Measurements from ENCODE around the gene EVI5L.
"Not testable (repeated sequence)": the region's sequence is repeated elsewhere in the genome, so short reads cannot be mapped to it uniquely, and the experiment has no call there.

Gene EVI5L

GRCh38 chr19:7874076-7874896 is 44.3 kb downstream of the EVI5L start, which contains the start of gene PRR36:
TSS of gene PRR36 (minus strand) at chr19:7874390. CDS start at chr19:7873689, 701 bp downstream.
- no peak for DNase-seq

- no peak for DNase-seq
Measured at GRCh38 chr19:7874897-7875273, 44.9 kb downstream of the EVI5L start.

GRCh38 chr19:7877249-7877836 is 47.3 kb downstream of the EVI5L start:
- no peak for DNase-seq

GRCh38 chr19:7879111-7879807 is 49.2 kb downstream of the EVI5L start:
- no peak for DNase-seq

- DNase-seq, result no peak
Measured at GRCh38 chr19:7879836-7880235, 49.8 kb downstream of the EVI5L start.

GRCh38 chr19:7881910-7882309 is 51.9 kb downstream of the EVI5L start:
- DNase-seq, result no peak

DNA sequence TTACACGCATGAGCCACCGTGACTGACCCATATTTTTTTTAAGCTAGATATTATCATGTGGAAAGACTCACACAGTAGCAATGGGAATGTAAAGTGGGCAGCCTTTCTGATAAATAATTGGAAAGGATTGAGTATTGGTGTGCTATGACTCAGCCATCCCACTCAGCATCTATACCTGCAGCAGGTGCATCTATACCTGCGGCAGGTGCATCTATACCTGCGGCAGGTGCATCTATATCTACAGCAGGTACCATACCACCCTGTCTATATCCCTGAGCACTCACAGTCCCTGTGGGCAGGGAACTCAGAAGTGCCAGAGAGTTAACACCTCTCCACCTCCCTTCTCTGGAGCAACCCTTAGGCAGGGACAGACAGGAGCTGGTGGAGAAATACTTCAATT is 53.1 kb downstream of the EVI5L start:
- no peak for DNase-seq

DNA sequence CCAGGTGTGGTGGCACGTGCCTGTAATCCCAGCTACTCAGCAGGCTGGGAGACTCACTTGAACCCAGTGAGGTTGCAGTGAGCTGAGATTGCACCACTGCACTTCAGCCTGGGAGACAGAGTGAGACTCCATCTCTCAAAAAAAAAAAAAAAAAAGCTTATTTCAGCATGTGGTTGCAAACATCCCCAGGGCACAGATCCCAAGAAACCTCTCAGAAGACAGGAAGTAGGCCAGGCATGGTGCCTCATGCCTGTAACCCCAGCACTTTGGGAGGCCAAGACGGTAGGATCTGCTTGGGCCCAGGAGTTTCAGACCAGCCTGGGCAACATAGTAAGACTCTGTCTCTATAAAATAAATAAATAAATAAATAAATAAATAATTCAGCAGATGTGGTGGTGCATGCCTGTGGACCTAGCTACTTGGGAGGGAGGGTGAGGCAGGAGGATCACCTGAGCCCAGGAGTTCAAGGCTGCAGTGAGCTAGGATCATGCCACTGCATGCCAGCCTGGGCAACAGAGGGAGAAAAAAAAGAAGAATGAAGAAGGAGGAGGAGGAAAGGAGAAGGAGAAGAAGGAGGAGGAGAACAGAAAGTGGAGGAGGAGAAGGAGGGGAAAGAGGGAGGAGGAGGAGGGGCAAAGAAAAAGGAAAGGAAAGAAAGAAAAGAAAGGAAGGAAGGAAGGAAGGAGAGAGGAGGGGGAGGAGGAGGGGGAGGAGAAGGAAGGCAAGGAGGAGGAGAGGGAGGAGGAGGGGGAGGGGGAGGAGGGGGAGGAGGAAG is 54.0 kb downstream of the EVI5L start:
- DNase-seq, result no peak

DNA sequence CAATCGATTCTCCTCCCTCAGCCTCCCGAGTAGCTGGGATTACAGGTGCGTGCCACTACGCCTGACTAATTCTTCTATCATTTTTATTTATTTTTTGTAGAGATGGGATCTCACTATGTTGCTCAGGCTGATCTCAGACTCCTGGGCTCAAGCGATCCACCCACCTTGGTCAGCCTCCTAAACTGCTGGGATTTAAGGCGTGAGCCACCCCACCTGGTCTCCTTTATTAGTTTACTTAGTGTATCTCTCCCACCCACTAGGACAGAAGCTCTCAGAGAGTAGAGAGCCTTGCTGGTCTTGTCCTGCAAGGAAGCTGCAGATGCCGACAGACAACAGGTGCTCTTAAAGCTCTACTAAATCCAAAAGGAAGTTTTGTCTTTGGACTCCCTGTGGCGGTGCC is 55.8 kb downstream of the EVI5L start:
- no peak for DNase-seq

DNA sequence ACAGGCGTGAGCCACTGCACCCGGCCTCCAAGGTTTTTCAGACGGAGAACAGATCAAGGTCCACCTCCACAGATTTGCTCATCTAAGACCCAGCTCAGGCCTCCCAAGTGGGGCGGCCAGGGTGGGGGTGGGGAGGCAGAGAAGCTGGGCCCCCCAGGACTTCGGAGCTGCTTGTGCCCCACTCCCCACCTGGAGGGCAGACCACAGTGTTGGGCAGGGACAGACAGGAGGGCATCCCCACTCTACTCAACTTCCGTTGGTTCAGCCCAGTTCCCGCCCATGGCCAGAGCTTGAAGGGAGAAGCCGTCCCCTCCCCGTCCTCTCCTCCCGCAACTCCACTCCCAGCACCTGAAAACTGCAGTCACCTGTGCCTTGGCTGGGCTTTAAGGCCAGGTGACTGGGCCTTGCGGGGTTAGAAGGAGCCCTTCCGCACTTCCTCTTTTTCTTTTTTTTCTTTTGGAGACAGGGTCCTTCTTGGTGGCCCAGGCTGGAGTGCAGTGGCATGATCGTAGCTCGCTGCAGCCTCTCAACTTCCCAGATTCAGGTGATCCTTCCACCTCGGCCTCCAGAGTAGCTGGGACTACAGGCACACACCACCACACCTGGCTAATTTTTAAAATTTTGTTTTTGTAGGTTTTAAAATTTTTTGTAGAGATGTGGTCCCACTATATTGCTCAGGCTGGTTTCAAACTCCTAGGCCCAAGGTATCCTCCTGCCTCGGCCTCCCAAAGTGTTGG is 57.6 kb downstream of the EVI5L start:
- no peak for DNase-seq

DNA sequence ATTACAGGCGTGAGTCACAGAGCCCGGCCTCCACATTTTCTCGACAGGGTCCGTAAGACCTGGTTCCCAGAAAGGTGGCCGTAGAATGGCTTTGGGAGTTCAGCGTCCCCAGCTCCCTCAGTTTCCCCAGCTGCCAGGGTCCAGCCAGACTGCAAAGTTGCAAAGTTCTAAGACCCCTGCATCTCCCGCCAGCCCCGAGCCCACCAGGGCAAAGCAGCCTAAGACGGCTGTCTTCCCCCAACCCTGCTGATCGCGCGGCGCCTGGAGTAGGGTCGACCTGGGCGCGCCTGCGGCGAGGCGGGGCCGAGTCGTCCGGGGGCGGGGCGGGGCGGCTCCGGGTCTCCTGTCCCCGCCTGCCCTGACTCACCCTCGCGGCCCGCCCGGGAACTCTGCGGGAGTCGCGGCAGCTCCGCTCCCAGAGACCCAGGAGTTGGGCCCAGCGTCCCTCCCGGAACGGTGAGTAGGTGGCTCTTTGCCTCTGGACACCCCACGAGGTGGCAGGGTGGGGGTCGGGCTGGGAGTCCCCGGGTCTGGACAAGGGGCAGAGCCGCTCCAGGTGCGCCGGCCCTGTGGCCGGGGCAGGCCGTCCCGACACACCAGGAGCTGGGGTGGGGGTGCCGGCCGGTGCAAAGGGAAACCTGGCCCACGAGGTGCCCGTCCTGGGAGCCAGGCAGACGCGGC is 58.3 kb downstream of the EVI5L start, which contains the start of gene LRRC8E:
Gene LRRC8E, plus strand, starts transcription at position 366 of the 681 bp plus-strand sequence. CDS start 7,094 bp downstream, outside the sequence.
- no peak for DNase-seq

DNA sequence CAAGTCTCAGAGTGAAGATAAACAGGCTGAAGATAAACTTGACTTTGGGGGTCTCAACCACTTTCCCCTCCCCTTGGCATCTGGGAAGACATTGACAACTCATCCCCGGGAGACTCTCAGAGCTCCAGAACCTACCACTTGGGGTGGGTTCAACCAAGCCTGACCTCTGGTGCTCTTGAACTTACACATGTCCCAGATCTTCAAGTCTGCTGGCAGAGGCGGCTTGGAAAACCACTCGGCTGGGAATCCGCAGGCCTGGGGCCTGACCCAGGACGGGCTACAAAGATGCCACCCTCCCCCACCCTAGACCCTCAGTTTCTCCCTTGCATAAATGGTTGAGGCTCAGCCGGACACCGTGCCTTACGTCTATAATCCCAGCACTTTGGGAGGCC is 58.8 kb downstream of the EVI5L start:
- no peak for DNase-seq

DNA sequence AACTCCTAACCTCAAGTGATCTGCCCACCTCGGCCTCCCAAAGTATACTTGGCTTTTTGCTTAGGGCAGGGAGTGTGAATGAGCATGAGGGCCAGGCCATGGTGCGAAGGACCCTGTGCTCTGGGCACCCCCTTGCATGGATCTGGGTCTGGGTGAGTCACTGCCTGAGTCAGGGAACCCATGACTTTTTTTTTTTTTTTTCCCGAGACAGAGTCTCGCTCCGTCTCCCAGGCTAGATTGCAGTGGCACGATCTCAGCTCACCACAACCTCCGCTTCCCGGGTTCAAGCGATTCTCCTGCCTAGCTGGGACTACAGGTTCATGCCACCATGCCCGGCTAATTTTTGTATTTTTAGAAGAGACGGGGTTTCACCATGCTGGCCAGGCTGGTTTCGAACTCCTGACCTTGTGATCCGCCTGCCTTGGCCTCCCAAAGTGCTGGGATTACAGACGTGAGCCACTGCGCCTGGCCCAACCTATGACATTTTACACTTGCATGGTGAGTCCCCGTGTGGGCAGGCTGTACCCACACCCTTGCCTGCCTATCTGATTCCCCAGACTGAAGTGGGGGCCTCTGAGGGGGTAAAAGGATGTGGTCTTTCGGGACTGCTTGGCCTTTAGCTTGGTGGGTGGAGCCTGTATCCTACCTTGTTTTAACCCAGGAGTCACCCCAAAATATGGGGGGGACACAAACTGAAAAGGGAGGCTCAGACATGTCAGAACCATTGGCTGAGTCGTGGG is 63.5 kb downstream of the EVI5L start:
- DNase-seq, result not testable (repeated sequence)

DNA sequence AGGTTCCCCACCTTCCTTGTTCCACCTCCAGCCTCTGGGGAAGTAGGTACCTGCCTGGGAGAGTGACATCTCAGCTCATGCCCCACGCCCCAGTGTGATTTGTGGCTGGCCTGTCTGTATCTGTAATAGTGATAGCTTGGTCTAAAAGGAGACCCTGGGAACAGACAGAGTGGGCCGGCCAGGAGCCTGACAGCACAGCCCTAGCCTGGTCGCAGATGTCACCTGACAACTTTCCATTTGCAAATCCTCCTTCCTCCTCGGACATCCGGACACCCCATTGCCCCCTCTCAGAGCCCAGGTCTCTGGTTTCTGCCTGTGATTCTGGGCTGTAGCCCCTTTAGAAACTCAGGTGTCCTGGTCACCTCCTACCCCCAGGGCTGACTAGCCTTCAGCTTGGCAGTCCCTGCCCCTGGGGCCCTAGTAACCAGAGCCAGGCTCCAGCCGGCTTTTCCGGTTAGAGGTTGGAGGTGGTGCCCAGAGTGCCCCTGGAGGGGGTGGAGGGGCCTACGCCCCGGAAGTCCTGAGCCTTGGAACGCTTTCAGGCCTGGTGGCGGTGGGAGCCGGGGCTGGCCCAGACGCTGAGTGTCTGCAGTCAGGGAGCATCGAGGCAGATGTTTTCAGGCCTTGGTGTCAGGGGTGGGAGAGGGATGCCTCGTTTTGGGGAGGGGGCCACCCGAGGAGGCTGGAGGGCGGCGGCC is 64.7 kb downstream of the EVI5L start:
- no peak for DNase-seq

- no peak for DNase-seq
Measured at GRCh38 chr19:7895565-7895964, 65.5 kb downstream of the EVI5L start.

GRCh38 chr19:7897292-7897691 is 67.3 kb downstream of the EVI5L start:
- no peak for DNase-seq

DNA sequence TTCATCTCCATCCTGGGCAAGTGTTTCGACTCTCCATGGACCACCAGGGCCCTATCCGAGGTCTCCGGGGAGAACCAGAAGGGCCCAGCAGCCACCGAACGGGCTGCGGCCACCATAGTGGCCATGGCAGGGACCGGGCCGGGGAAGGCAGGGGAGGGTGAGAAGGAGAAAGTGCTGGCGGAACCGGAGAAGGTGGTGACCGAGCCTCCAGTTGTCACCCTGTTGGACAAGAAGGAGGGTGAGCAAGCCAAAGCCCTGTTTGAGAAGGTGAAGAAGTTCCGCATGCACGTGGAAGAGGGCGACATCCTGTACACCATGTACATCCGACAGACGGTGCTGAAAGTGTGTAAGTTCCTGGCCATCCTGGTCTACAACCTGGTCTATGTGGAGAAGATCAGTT is 68.9 kb downstream of the EVI5L start:
- DNase-seq, result no peak

GRCh38 chr19:7899751-7900378 is 69.8 kb downstream of the EVI5L start:
- no peak for DNase-seq

DNA sequence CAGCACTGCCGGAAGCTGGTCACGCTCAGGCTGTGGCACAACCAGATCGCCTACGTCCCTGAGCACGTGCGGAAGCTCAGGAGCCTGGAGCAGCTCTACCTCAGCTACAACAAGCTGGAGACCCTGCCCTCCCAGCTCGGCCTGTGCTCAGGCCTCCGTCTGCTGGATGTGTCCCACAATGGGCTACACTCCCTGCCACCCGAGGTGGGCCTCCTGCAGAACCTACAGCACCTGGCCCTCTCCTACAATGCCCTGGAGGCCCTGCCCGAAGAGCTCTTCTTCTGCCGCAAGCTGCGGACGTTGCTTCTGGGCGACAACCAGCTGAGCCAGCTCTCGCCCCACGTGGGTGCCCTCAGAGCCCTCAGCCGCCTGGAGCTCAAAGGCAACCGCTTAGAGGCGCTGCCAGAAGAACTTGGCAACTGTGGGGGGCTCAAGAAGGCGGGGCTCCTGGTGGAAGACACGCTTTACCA is 70.4 kb downstream of the EVI5L start:
- no peak for DNase-seq

- no peak for DNase-seq
Measured at GRCh38 chr19:7900931-7901330, 70.9 kb downstream of the EVI5L start.
